Measurements from ENCODE around the gene TINAGL1. TPM values are rescaled to one million over a fixed set of nuclear protein-coding genes. Genes with fewer than 3 reads are reported as not detected.

Gene TINAGL1
- total and polyA plus RNA-seq, 12 donors: 139 to 336 (median 203) TPM

DNA sequence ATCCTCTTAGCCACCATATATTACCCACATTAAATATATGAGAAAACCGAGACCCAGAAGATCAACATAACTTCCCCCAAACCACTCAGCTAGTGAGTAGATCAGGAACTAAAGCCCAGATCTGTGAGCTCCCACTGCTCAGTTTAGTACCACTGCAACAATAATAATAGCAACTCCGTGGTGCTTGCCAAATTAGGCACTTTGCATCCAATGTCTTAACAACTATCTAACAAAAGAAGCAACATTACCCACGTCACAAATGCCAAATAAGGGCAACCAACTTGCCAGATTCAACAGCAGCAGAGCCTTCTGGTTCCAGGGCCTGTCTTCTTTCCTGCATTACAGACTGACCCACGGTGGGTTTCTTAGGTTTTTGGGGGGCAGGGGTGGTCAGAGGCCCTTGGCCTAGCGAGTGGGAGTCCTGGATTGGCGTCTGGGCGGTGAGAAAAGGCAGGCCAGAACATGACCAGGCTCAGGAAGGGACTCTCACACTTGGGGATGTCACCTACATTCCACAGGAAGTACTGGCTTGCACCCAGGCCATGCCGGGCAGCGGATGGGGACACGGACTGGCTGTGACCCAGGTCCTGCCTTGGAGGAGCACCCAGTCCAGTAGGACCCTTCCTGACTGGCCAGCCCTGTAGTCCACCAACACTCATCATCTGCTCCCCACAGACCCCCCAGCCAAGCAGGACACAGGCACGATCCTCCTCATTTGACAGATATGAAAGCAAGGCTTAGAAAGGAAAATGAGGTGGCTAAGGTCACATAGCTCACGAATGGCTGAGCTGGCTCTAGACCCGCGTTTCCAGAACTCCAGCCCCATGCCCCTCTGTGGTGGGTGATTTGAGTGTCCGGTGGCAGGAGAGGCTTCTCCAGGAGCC, 45.8 kb downstream of the TINAGL1 start:
- peaks cover 17 to 45% (median 34%) of the 10 kb centered on the region in 9 donors for H3K4me1 ChIP-seq
- WGBS, 2 donors: 55 to 76% methylated on average over 15 of the region's 15 CpGs
- intact Hi-C loops (cut with DNase I): loop anchor here in 1 of 10 donors (5.0 kb wide), 1 partner anchor 60 kb away; no protein-coding TSS in a partner anchor
- no peaks in the 10 kb centered on the region for H3K9me3 ChIP-seq
- peaks cover 0 to 21% (median 9%) of the 10 kb centered on the region in 7 donors for H3K27me3 ChIP-seq
- no peak overlapping the region for H3K4me3 ChIP-seq
- TF ChIP-seq, protein P1, sequence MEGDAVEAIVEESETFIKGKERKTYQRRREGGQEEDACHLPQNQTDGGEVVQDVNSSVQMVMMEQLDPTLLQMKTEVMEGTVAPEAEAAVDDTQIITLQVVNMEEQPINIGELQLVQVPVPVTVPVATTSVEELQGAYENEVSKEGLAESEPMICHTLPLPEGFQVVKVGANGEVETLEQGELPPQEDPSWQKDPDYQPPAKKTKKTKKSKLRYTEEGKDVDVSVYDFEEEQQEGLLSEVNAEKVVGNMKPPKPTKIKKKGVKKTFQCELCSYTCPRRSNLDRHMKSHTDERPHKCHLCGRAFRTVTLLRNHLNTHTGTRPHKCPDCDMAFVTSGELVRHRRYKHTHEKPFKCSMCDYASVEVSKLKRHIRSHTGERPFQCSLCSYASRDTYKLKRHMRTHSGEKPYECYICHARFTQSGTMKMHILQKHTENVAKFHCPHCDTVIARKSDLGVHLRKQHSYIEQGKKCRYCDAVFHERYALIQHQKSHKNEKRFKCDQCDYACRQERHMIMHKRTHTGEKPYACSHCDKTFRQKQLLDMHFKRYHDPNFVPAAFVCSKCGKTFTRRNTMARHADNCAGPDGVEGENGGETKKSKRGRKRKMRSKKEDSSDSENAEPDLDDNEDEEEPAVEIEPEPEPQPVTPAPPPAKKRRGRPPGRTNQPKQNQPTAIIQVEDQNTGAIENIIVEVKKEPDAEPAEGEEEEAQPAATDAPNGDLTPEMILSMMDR (IDR thresholded peaks at IDR 0.05): no peak
- DNase-seq (peak in 1 of 2 donors; percentile 56), ATAC-seq (peak in 4 of 8 donors; percentile 10 to 51 (median 32))
- peak overlapping the region in 9 of 10 donors; percentile 4 to 58 (median 39) for H3K27ac ChIP-seq
- H3K36me3 ChIP-seq: peaks cover 0 to 5% (median 0%) of the 10 kb centered on the region in 9 donors

GRCh38 chr1:31623365-31623764, 47.0 kb downstream of the TINAGL1 start:
- Histone ChIP-seq H3K36me3 (peaks cover 0 to 16% (median 5%) of the 10 kb centered on the region in 9 donors), H3K27ac (no peak overlapping the region), H3K27me3 (peaks cover 0 to 8% (median 0%) of the 10 kb centered on the region in 7 donors), H3K4me1 (peaks cover 24 to 47% (median 35%) of the 10 kb centered on the region in 9 donors), H3K4me3 (no peak overlapping the region), H3K9me3 (no peaks in the 10 kb centered on the region)
- ATAC-seq (no peak), DNase-seq (no peak)
- TF ChIP-seq, protein P1 (IDR thresholded peaks at IDR 0.05): no peak
- intact Hi-C loops (cut with DNase I): loop anchor here in 1 of 10 donors (5.0 kb wide), 1 partner anchor 61 kb away; no protein-coding TSS in a partner anchor
- 97 to 98% methylated on average over 12 of the region's 12 CpGs for WGBS, 2 donors

GRCh38 chr1:31624309-31624708, 48.0 kb downstream of the TINAGL1 start:
- Histone ChIP-seq H3K27me3 (no peaks in the 10 kb centered on the region), H3K9me3 (no peaks in the 10 kb centered on the region), H3K4me1 (peaks cover 27 to 54% (median 41%) of the 10 kb centered on the region in 9 donors), H3K4me3 (no peak overlapping the region), H3K27ac (no peak overlapping the region), H3K36me3 (peaks cover 0 to 26% (median 5%) of the 10 kb centered on the region in 9 donors)
- TF ChIP-seq, protein P1 (IDR thresholded peaks at IDR 0.05): no peak
- ATAC-seq (no peak), DNase-seq (no peak)
- 66 to 72% methylated on average over 5 of the region's 5 CpGs for WGBS, 2 donors
- intact Hi-C loops (cut with DNase I): loop anchor here in 1 of 10 donors (5.0 kb wide), 1 partner anchor 62 kb away; no protein-coding TSS in a partner anchor

DNA sequence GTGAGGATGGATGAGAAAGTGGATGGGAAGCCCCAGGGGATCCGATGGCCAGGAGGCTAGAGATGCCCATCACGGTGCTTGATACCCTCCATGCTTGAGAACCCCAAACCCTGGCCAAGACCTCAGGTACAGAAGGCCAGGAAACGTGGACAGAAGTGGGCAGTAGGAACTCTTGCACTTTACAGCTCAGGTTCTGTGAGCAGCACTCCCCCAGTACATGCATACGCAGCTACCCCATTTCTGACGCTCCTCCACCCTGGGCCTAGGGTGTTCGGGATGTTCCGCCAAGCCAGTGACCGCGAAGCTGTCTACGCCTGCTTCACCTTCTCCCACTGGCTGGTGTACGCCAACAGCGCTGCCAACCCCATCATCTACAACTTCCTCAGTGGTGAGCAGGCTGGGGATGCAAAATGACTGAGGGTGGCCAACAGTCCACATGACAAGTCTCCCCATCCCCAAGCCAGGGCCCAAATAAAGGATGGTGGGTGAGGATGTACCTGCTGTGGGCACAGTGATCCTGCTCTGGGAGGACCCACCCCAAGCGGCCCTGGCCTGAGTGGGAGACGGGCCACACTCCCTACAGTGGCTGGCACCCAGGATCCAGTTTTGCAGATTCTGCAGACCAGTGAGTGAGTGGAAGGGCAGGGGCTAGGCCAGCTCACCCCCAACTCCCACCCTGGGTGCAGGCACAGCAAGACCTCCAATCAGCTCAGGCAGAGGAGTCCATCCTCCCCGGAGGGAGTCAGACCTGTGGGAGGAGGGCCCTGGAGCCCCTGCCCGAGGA, 48.6 kb downstream of the TINAGL1 start:
- Histone ChIP-seq H3K27me3 (no peaks in the 10 kb centered on the region), H3K27ac (peak overlapping the region in 6 of 10 donors; percentile 23 to 95 (median 90)), H3K36me3 (peaks cover 0 to 32% (median 10%) of the 10 kb centered on the region in 9 donors), H3K9me3 (no peaks in the 10 kb centered on the region), H3K4me1 (peaks cover 29 to 60% (median 45%) of the 10 kb centered on the region in 9 donors), H3K4me3 (no peak overlapping the region)
- TF ChIP-seq, protein P1 (IDR thresholded peaks at IDR 0.05): no peak
- DNase-seq (no peak), ATAC-seq (no peak)
- WGBS, 2 donors: 92 to 94% methylated on average over 16 of the region's 16 CpGs
- intact Hi-C loops (cut with DNase I): loop anchor here in 1 of 10 donors (5.0 kb wide), 1 partner anchor 63 kb away; no protein-coding TSS in a partner anchor

All from heart right ventricle (tissue), 16 donors.